Measurements from ENCODE around the gene PALD1.

PALD1 gene

GRCh38 chr10:70478191-70479164 is at the start of gene PALD1:
TSS of gene PALD1 (plus strand) at chr10:70478767. CDS start at chr10:70525952, 47,185 bp downstream.
- DNase-seq = peak; percentile 39

- no peak for DNase-seq
Measured at GRCh38 chr10:70430493-70431445, 47.8 kb upstream of the PALD1 start.

- no peak for DNase-seq
Measured at GRCh38 chr10:70432101-70432500, 46.5 kb upstream of the PALD1 start.

- DNase-seq = no peak
Measured at GRCh38 chr10:70432561-70433263, 45.9 kb upstream of the PALD1 start.

- no peak for DNase-seq
Measured at GRCh38 chr10:70433581-70434280, 44.8 kb upstream of the PALD1 start.

GRCh38 chr10:70435241-70436085 is 43.1 kb upstream of the PALD1 start:
- no peak for DNase-seq

GRCh38 chr10:70437721-70438120 is 40.8 kb upstream of the PALD1 start:
- DNase-seq = no peak

GRCh38 chr10:70440296-70441160 is 38.0 kb upstream of the PALD1 start:
- DNase-seq = no peak

GRCh38 chr10:70441161-70441894 is 37.2 kb upstream of the PALD1 start, which contains the start of gene NODAL:
TSS of gene NODAL (minus strand) at chr10:70441681. CDS start at chr10:70441667, 14 bp downstream.
- peak; percentile 17 for DNase-seq

GRCh38 chr10:70441895-70442309 is 36.7 kb upstream of the PALD1 start:
- DNase-seq = no peak

- DNase-seq = no peak
Measured at GRCh38 chr10:70442332-70442988, 36.1 kb upstream of the PALD1 start.

GRCh38 chr10:70444744-70445143 is 33.8 kb upstream of the PALD1 start:
- DNase-seq = no peak

- DNase-seq = no peak
Measured at GRCh38 chr10:70445718-70446657, 32.6 kb upstream of the PALD1 start.

GRCh38 chr10:70448236-70448635 is 30.3 kb upstream of the PALD1 start:
- no peak for DNase-seq

GRCh38 chr10:70455213-70455630 is 23.3 kb upstream of the PALD1 start:
- DNase-seq = no peak

- DNase-seq = no peak
Measured at GRCh38 chr10:70456164-70456563, 22.4 kb upstream of the PALD1 start.

- no peak for DNase-seq
Measured at GRCh38 chr10:70457759-70458305, 20.7 kb upstream of the PALD1 start.

Data from CD4-positive, alpha-beta T cell treated with Interleukin-6 for 4 hours (primary cell).